ENCODE data around the gene PTPRU.

PTPRU gene

GRCh38 chr1:29364101-29364678 is 127.9 kb downstream of the PTPRU start:
- in situ Hi-C loops (cut with MboI; ENCODE audit: low pct_unique_long_range_greater_than_20kb, low sequenced_read_pairs): no loop called here
- no peak for DNase-seq

- in situ Hi-C loops (cut with MboI; ENCODE audit: low pct_unique_long_range_greater_than_20kb, low sequenced_read_pairs): no loop called here
- no peak for DNase-seq
These were observed 129.8 kb downstream of the PTPRU start for GRCh38 chr1:29365906-29366670.

DNA sequence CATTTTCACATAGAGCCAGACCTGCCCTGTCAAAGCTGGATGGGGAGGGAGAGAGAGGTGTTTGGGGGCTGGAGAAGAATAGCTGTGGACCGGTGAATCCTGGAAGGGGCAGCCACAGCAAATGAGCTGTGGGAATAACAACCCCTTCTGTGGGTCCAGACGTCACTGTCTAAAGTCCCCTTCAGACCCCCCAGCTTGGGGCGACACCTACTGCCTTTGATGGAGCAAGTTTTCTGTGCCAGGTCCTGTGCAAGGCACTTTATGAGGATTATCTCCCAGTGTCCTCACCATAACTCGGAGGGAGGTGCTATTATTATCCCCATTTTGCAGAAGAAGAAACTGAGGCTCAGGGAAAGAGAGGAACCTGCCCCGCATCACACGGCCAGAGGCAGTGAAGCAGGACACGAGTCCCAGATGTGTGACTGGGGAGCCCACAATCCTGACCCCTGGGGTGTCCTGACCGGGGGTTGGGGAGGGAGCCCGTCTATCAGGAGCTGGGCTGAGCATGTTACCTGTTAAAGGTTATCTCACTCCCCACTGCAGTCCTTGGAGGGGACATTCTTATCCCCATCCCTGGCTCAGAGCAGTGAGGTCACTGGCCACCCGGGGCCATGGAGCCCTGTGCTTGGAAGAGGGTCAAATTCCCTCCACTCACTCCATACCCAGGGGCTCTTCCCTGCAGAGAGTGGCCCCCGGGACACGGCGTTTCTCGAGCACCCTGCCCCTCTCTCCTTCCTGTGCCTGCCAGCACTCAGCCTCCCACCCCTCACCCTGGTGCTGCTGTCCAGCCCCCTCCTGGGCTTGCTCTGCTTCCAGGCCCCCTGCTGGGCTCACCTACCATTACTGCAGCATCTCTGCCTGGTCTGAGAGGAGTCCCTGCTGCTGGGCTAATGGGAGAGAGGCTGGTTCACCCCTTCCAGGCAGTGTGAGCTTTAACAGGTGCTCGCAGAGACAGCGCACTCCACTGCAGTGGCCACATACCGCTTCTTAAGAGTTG is 132.9 kb downstream of the PTPRU start:
- in situ Hi-C loops (cut with MboI; ENCODE audit: low pct_unique_long_range_greater_than_20kb, low sequenced_read_pairs): no loop called here
- no peak for DNase-seq

DNA sequence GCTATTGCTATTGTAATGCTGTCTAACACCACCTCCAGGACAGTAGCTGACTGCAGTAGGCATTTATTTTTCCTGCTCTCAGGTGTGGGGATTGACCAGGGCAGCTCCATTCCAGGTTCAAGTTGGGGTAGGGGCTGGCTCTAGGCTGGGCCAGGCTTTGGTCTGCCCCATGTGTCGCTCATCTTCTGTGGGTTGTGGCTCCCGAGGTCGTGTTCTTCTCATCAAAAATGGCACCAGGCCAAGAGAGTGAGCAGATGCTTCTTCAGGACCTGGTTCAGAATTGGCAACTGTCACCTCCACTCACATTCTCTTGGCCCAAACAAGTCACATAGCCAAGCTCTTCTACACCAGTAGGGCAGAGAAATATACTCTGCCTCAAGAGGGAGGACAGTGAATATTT is 133.7 kb downstream of the PTPRU start:
- in situ Hi-C loops (cut with MboI; ENCODE audit: low pct_unique_long_range_greater_than_20kb, low sequenced_read_pairs): no loop called here
- DNase-seq: no peak

GRCh38 chr1:29371332-29371731 is 135.0 kb downstream of the PTPRU start:
- DNase-seq: no peak
- in situ Hi-C loops (cut with MboI; ENCODE audit: low pct_unique_long_range_greater_than_20kb, low sequenced_read_pairs): no loop called here

- in situ Hi-C loops (cut with MboI; ENCODE audit: low pct_unique_long_range_greater_than_20kb, low sequenced_read_pairs): no loop called here
These were observed 135.8 kb downstream of the PTPRU start for GRCh38 chr1:29372108-29372507.

More at GRCh38 chr1:29372108-29372507, 135.8 kb downstream of the PTPRU start:
- DNase-seq: no peak
